GM23248 (cell line): ENCODE measurements around the gene LMAN2L.

Source experiments
- EZH2 ChIP-seq: fragments of 200-600 bp; sonication (generic); IDR thresholded peaks from 2 replicates; pipeline ENCODE4 v1.6.1; 2018; ENCODE audit warnings: antibody characterized with exemption, mild to moderate bottlenecking; ENCODE audit not compliant: insufficient read depth, poor library complexity, severe bottlenecking
- EZH2phosphoT487 ChIP-seq: fragments of 200-600 bp; sonication (generic); IDR thresholded peaks from 2 replicates; pipeline ENCODE4 v1.6.1; 2018; ENCODE audit warnings: antibody characterized with exemption, moderate library complexity, mild to moderate bottlenecking, low read depth; ENCODE audit not compliant: insufficient read depth

GRCh38 chr2:96760036-96760985 is 20.4 kb upstream of the LMAN2L start, which contains the start of gene CNNM4:
- TF ChIP-seq EZH2 (no peak), EZH2phosphoT487 (no peak)
